HepG2 (cell line): ENCODE results near the gene PSORS1C2. TPM values are rescaled to one million over a fixed set of nuclear protein-coding genes. Genes with fewer than 3 reads are reported as not detected.

Experiments
- EHMT2 ChIP-seq: fragments of 200-600 bp; sonication (generic); IDR thresholded peaks from 2 replicates; pipeline ENCODE4 v1.7.0; 2017; ENCODE audit warnings: antibody characterized with exemption, low read depth, low read length, borderline replicate concordance
- FLYWCH1 ChIP-seq: sonication (generic); formaldehyde crosslinking; IDR thresholded peaks from 2 replicates; pipeline ENCODE4 v1.8.1; 2023; ENCODE audit warnings: mild to moderate bottlenecking, missing genetic modification reagents
- FOXK2 ChIP-seq: fragments of 450-650 bp; IDR thresholded peaks from 2 replicates; pipeline ENCODE4 v1.6.1; 2016
- MAFF ChIP-seq: IDR thresholded peaks from 2 replicates; pipeline ENCODE4 v1.6.1; 2011; ENCODE audit warnings: low read depth, low read length, improper control_type of control experiment
- NCOA2 ChIP-seq: sonication (generic); formaldehyde crosslinking; IDR thresholded peaks from 2 replicates; pipeline ENCODE4 v1.8.0; 2022; ENCODE audit warnings: inconsistent platforms
- NR2F1 ChIP-seq, 2 experiments: fragments of 450-650 bp in 1 of 2; formaldehyde crosslinking in 1 of 2; IDR thresholded peaks; 2 replicates each; pipeline versions ENCODE4 v1.5.0 to v1.6.1; 2016 to 2020; ENCODE audit warnings: mild to moderate bottlenecking in 1 of 2, missing compliant biosample characterization in 1 of 2, missing genetic modification reagents in 1 of 2, moderate library complexity in 1 of 2
- NR2F6 ChIP-seq, 2 experiments: IDR thresholded peaks; 2 replicates each; pipeline ENCODE4 v1.6.1; 2016; ENCODE audit warnings: antibody characterized with exemption in 1 of 2, mild to moderate bottlenecking in 1 of 2
- SIX1 ChIP-seq: sonication (generic); formaldehyde crosslinking; IDR thresholded peaks from 2 replicates; pipeline ENCODE4 v1.4.0; 2020; ENCODE audit warnings: missing genetic modification reagents, borderline replicate concordance
- SMARCE1 ChIP-seq: fragments of 450-650 bp; IDR thresholded peaks from 2 replicates; pipeline ENCODE4 v1.6.1; 2017; ENCODE audit warnings: borderline replicate concordance
- U2AF2 ChIP-seq: fragments of 200-400 bp; formaldehyde crosslinking; IDR thresholded peaks from 2 replicates; pipeline ENCODE4 v1.6.1; 2017; ENCODE audit warnings: low read depth, mild to moderate bottlenecking, low read length
- USF2 ChIP-seq, 2 experiments: sonication (generic) in 1 of 2; formaldehyde crosslinking in 1 of 2; IDR thresholded peaks; 2 replicates each; pipeline versions ENCODE4 v1.5.1 to v1.6.1; 2011 to 2020; ENCODE audit warnings: borderline replicate concordance in 1 of 2, low read depth in 1 of 2, low read length in 1 of 2, mild to moderate bottlenecking in 1 of 2, missing genetic modification reagents in 1 of 2, moderate library complexity in 1 of 2
- WIZ ChIP-seq: sonication (generic); formaldehyde crosslinking; IDR thresholded peaks from 2 replicates; pipeline ENCODE4 v1.5.1; 2020; ENCODE audit warnings: mild to moderate bottlenecking, missing genetic modification reagents
- ZKSCAN5 ChIP-seq: sonication (generic); formaldehyde crosslinking; IDR thresholded peaks from 2 replicates; pipeline ENCODE4 v1.5.1; 2020; ENCODE audit warnings: mild to moderate bottlenecking, missing genetic modification reagents
- ZMAT3 ChIP-seq: sonication (generic); formaldehyde crosslinking; conservative IDR thresholded peaks from 2 replicates; pipeline ENCODE4 v1.7.0; 2021; ENCODE audit warnings: missing genetic modification reagents
- ZNF326 ChIP-seq: sonication (generic); formaldehyde crosslinking; IDR thresholded peaks from 2 replicates; pipeline ENCODE4 v1.4.0; 2020; ENCODE audit warnings: missing genetic modification reagents, borderline replicate concordance
- ZNF34 ChIP-seq: sonication (generic); formaldehyde crosslinking; IDR thresholded peaks from 2 replicates; pipeline ENCODE4 v1.4.0; 2020; ENCODE audit warnings: mild to moderate bottlenecking, missing genetic modification reagents, borderline replicate concordance
- ZNF343 ChIP-seq: sonication (generic); formaldehyde crosslinking; IDR thresholded peaks from 2 replicates; pipeline ENCODE4 v1.4.0; 2020; ENCODE audit warnings: mild to moderate bottlenecking, missing genetic modification reagents
- ZNF780A ChIP-seq: sonication (generic); formaldehyde crosslinking; IDR thresholded peaks from 2 replicates; pipeline ENCODE4 v1.8.0; 2022; ENCODE audit warnings: mild to moderate bottlenecking, missing genetic modification reagents, moderate library complexity
- ZSCAN25 ChIP-seq: sonication (generic); formaldehyde crosslinking; IDR thresholded peaks from 2 replicates; pipeline ENCODE4 v1.8.0; 2022; ENCODE audit warnings: mild to moderate bottlenecking, missing genetic modification reagents
- ZSCAN5A ChIP-seq: sonication (generic); formaldehyde crosslinking; IDR thresholded peaks from 2 replicates; pipeline ENCODE4 v1.8.0; 2022; ENCODE audit warnings: mild to moderate bottlenecking, missing genetic modification reagents, borderline replicate concordance
- polyA plus RNA-seq, 8 experiments: library from polyadenylated mRNA; depleted of rRNA in 3 of 8; stranded (reverse) in 7 of 8; unstranded in 1 of 8; fragments of >200 nt; fragmentation: Illumina TruSeq in 4 of 8; extraction: Trizol in 4 of 8; gene quantifications; 2 replicates each; pipeline versions ENCODE4 v1.2.1 to v1.2.3, GENCODE V29; 2011 to 2016; ENCODE audit warnings: low read depth in 4 of 8, missing spikeins in 1 of 8, mixed read lengths in 1 of 8; ENCODE audit not compliant: insufficient read depth in 1 of 8
- total RNA-seq, 5 experiments: library from RNA; depleted of rRNA; stranded (reverse); fragments of >200 nt; fragmentation: Illumina TruSeq; extraction: Trizol; gene quantifications; 2 replicates each; pipeline ENCODE4 v1.2.3, GENCODE V29; 2016; ENCODE audit warnings: low read depth in 1 of 5
- TF ChIP-seq, protein P1 (sequence below): sonication (generic); formaldehyde crosslinking; IDR thresholded peaks from 2 replicates; pipeline ENCODE4 v1.5.0; 2020; ENCODE audit warnings: missing genetic modification reagents
- TF ChIP-seq, protein P2 (sequence below): sonication (generic); formaldehyde crosslinking; IDR thresholded peaks from 2 replicates; pipeline ENCODE4 v1.4.0; 2020; ENCODE audit warnings: mild to moderate bottlenecking, missing genetic modification reagents

PSORS1C2 gene
- total and polyA plus RNA-seq, 2 of the 13 experiments (the other 11 are each of a cell fraction or from before 2014, with no cell fraction given) = not detected

DNA sequence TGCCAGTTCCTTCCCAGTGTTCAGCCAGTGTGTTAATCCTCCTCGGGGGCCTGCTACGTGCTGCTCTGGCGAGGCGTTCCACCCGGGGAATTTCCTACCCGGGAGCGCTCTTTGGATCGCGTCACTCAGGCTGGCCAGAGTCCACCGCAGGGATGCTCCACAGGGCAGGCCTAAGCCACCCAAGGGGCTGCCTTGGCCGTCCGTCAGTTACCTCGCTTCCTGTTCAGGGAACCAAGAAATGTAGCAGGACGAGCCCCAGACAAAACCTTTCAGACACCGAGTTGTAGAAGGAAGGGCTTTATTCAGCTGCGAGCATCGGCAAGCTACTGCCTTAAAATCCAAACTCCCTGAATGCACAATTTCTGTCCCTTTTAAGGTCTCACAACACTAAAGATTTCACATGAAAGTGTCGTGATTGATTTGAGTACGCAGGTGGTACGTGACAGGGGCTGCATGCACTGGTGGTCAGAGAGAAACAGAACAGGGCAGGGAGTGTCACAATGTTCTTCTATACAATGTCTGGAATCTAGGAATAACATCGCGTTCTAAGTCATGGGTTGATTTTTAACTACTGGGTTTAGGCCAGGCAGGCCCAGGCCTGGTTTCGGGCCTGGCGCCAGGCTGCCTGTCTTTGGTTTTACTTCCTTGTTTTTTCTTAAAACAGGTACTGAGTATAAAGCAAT is 47.3 kb upstream of the PSORS1C2 start (continued):
- no peak for TF ChIP-seq FLYWCH1 (CRISPR knock-in tag)
- TF ChIP-seq, protein P1, sequence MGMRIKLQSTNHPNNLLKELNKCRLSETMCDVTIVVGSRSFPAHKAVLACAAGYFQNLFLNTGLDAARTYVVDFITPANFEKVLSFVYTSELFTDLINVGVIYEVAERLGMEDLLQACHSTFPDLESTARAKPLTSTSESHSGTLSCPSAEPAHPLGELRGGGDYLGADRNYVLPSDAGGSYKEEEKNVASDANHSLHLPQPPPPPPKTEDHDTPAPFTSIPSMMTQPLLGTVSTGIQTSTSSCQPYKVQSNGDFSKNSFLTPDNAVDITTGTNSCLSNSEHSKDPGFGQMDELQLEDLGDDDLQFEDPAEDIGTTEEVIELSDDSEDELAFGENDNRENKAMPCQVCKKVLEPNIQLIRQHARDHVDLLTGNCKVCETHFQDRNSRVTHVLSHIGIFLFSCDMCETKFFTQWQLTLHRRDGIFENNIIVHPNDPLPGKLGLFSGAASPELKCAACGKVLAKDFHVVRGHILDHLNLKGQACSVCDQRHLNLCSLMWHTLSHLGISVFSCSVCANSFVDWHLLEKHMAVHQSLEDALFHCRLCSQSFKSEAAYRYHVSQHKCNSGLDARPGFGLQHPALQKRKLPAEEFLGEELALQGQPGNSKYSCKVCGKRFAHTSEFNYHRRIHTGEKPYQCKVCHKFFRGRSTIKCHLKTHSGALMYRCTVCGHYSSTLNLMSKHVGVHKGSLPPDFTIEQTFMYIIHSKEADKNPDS = peak; percentile 84; the same call in 1 of the 2 replicates
- TF ChIP-seq WIZ = no peak
- no peak for TF ChIP-seq NR2F1 (CRISPR knock-in tag; IDR thresholded peaks at IDR 0.05)
- peak; percentile 68; the same call in 1 of the 2 replicates for TF ChIP-seq ZKSCAN5 (CRISPR knock-in tag)
- TF ChIP-seq ZNF343 (CRISPR knock-in tag) = peak; percentile 77; the same call in 1 of the 2 replicates
- TF ChIP-seq, protein P2, sequence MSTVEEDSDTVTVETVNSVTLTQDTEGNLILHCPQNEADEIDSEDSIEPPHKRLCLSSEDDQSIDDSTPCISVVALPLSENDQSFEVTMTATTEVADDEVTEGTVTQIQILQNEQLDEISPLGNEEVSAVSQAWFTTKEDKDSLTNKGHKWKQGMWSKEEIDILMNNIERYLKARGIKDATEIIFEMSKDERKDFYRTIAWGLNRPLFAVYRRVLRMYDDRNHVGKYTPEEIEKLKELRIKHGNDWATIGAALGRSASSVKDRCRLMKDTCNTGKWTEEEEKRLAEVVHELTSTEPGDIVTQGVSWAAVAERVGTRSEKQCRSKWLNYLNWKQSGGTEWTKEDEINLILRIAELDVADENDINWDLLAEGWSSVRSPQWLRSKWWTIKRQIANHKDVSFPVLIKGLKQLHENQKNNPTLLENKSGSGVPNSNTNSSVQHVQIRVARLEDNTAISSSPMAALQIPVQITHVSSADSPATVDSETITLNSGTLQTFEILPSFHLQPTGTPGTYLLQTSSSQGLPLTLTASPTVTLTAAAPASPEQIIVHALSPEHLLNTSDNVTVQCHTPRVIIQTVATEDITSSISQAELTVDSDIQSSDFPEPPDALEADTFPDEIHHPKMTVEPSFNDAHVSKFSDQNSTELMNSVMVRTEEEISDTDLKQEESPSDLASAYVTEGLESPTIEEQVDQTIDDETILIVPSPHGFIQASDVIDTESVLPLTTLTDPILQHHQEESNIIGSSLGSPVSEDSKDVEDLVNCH = no peak
- no peak for TF ChIP-seq ZSCAN25 (CRISPR knock-in tag)
- no peak for TF ChIP-seq ZNF34
- no peak for TF ChIP-seq SMARCE1
- TF ChIP-seq USF2 (IDR thresholded peaks at IDR 0.05; ENCODE audit: low read depth, low read length) = no peak
- TF ChIP-seq USF2 (CRISPR knock-in tag; IDR thresholded peaks at IDR 0.05; ENCODE audit: borderline replicate concordance) = no peak
- no peak for TF ChIP-seq SIX1 (CRISPR knock-in tag)
- no peak for TF ChIP-seq ZNF326 (CRISPR knock-in tag)
- TF ChIP-seq ZNF780A (CRISPR knock-in tag) = no peak
- TF ChIP-seq NR2F6 (IDR thresholded peaks at IDR 0.05) = no peak
- TF ChIP-seq NR2F6 (CRISPR knock-in tag; IDR thresholded peaks at IDR 0.05) = peak; percentile 48
- TF ChIP-seq U2AF2 = no peak
- TF ChIP-seq ZMAT3 (CRISPR knock-in tag) = no peak; the same call in 1 of the 2 replicates
- 0 out of 2 replicates have a peak, but pooled peaks have one; percentile 11 for TF ChIP-seq NCOA2
- TF ChIP-seq FOXK2 = no peak
- peak; percentile 77; the same call in 1 of the 2 replicates for TF ChIP-seq ZSCAN5A
- TF ChIP-seq MAFF = no peak
- no peak for TF ChIP-seq EHMT2
